GM19025 (cell line): Measurements from ENCODE around the gene PPM1N.

Experiments
- ATAC-seq: cut with Tn5 transposase; IDR thresholded peaks from one replicate; pipeline ENCODE4 v1.9.1; 2021; ENCODE audit warnings: mild to moderate bottlenecking, low read depth, moderate library complexity; ENCODE audit not compliant: unreplicated experiment

The PPM1N gene

DNA sequence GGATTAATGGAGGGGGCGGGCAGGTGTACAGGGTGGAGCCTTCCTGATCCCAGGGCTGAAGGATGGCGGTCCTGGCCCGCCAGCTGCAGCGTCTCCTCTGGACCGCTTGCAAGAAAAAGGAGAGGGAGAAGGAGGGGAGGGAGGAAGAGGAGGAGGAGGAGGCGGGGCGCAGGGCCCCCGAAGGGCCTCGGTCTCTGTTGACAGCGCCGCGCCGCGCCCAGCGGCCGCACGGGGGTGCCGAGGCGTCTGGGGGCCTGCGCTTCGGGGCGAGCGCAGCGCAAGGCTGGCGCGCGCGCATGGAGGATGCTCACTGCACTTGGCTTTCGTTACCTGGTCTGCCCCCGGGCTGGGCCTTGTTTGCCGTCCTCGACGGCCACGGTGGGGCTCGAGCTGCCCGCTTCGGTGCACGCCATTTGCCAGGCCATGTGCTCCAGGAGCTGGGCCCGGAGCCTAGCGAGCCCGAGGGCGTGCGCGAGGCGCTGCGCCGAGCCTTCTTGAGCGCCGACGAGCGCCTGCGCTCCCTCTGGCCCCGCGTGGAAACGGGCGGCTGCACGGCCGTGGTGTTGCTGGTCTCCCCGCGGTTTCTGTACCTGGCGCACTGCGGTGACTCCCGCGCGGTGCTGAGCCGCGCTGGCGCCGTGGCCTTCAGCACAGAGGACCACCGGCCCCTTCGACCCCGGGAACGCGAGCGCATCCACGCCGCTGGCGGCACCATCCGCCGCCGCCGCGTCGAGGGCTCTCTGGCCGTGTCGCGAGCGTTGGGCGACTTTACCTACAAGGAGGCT lies at the start of gene PPM1N:
TSS of gene PPM1N (plus strand) at position 33 of the 785 bp plus-strand sequence. CDS start at position 63, 30 bp downstream.
- ATAC-seq = no peak

GRCh38 chr19:45448887-45449299 lies 49.4 kb upstream of the PPM1N start:
- no peak for ATAC-seq

DNA sequence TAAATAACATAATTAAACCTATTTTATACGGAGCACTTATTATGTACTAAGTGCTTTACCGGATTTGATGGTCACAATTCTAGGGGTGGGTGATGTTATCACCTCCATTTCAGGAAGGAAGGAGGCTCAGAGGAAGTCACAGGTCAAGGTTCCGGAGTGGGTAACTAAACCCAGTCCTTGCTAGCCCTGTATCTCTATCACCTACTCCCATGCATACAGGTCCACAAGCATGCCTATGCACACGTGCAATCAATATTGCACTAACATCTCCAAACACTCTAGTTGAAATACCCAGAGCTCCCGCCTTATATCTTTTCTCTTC lies 48.3 kb upstream of the PPM1N start:
- ATAC-seq = no peak

DNA sequence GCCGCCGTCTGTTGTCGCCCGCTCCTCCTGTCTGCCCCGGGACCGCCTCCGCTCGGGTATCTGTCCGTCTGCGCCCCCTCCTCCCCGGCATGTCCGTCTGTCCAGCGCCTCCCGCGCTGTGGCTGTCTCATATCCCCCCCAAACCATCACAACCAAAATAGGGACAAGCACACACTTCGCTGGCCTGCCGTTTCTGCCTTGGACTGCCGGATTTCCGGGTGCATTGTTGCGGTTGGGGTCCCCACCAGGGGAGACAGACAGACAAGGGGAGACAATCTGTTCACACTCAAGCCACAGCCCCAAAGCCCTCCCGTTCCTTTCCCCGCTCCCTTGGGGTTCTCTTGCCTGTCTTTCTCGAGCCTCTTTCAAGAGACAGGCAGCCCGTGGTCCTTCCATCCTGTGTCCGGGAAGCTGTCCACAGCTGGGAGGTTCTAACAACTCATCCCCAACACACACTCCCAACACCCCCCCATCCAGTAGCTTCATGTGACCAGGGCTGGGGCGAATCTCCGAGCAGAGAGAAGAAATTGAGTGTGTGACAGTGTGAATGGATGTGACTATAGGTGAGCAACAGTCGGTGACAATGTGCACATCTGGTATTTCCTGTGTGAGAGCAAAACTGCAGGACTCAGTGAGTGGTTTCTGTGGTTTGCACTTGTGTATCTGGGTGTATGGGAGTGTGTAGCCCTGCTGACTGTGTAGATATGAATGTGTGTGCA lies 47.0 kb upstream of the PPM1N start:
- ATAC-seq = peak; percentile 6

- ATAC-seq = no peak
Measured at GRCh38 chr19:45451850-45452387, 46.3 kb upstream of the PPM1N start.

DNA sequence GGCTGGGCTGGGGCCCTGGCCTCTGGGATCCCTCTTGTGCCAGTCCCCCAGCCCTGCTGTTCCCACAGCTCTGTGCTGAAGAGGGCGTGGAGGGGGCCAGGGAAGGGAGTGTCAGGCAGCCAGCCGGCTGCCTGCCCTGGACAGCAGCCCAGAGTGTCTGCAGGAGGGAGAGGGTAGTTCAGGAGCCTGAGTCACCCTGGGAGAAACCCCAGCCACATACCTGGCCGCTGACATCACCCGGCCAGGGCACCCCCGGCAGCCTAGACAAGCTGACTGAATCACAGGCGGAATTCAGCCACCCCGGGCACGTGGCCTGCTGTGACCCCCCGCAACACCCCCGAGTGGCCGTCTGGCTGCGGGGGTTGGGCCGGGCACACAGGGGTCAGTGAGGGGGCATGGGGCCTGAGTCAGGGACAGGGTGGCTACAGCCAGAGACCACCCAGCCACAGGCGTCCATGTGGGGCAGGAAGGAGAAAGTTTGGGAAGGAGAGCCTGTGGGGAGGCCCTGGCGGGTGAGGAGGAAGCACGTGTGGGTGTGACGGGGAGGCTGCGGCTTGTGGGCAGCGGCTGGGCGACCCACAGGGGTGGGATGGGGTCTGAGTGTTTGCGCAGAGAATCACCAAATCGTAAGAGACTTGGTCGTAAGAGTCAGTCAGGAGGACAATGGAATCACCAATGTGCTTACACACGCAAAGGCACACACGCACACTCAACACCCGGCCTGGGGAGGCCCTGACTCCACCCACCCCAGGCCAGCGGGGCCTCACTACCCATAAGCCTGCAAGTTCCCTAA lies 42.3 kb upstream of the PPM1N start:
- ATAC-seq = no peak

DNA sequence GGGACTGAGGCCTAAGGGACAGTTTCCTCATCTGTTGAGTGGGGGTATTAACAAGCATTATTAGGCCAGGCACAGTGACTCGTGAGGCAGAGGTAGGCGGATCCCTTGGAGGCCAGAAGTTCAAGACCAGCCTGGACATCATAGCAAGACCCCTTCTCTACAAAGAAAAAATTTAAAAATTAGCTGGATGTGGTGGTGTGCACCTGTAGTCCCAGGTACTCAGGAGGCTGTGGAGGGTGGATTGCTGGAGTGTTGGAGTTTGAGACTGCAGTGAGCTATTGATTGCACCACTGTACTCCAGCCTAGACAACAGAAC lies 41.8 kb upstream of the PPM1N start:
- no peak for ATAC-seq

- ATAC-seq = no peak
Measured at GRCh38 chr19:45457776-45458175, 40.5 kb upstream of the PPM1N start.

DNA sequence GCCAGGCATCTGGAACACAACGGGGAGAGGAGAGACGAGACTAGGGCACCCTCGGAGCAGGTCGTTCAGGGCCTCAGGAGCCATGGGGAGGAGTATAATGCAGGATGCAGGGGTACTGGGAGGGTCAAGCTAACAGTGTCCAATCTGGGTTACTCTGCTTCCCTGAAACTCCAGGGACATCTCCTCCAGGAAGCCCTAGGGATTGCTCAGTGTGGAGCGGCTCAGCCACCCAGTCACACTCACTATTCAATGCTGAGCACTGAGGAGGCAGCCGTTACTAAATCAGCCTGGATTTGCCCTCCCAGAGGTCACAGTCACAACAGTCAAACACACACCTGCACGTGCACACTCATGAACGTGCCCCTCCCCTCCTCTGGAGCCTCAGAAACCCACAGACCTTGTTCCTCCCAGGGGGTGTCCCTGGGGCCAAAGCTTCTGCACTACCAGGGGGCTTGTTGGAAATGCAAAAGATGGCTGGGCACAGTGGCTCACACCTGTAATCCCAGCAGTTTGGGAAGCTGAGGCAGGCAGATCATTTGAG lies 37.4 kb upstream of the PPM1N start:
- ATAC-seq = no peak

DNA sequence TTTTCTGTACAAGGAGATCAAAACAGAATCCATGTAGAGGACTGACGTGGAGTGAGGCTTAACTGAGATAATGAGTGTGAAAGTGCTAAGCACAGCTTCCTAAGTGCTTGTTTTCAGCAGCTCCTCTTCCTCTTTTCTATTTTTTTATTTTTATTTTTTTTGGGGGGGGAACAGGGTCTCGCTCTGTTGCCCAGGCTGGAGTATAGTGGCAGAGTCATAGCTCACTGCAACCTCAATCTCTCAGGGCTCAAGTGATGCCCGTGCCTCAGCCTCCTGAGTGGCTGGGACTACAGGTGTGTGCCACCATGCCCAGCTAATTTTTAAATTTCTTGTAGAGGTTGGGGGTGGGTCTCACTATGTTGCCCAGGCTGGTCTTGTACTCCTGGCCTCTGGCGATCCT lies 36.1 kb upstream of the PPM1N start:
- no peak for ATAC-seq

DNA sequence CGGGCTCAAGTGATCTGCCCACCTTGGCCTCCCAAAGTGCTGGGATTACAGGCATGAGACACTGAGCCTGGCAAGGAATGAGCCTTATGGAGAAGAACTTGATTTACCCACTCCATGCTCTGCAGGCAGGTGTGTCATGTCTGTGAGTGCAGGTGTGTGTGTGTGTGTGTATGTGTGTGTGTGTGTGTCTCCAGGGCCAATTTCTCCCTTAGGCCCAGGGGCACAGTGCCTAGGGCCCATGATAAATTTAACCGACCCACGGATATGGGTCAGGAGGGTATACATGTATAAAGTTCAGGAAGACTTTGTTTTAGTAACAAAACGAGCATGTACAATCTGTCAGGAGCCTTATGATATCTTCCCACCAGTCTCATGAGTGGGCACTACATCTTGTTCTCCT lies 35.0 kb upstream of the PPM1N start:
- no peak for ATAC-seq

- ATAC-seq = no peak
Measured at GRCh38 chr19:45464274-45464673, 34.0 kb upstream of the PPM1N start.

GRCh38 chr19:45464852-45465441 lies 33.3 kb upstream of the PPM1N start:
- no peak for ATAC-seq

DNA sequence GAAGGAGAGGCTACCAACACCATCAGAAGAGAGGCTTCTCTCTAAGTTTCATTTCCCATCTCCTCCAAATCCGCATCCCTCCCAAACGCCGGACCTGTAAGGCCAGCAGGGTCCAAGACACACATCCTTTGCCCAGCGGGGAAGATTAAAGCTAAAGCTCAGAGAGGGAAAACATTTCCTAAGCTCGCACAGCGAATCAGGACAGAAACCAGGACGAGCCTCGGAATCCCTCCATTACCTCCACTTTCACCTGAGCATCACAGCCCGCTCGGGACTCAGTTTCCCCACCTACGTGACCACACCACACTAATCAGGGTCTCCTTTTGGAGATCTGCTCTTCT lies 31.2 kb upstream of the PPM1N start:
- ATAC-seq = no peak

DNA sequence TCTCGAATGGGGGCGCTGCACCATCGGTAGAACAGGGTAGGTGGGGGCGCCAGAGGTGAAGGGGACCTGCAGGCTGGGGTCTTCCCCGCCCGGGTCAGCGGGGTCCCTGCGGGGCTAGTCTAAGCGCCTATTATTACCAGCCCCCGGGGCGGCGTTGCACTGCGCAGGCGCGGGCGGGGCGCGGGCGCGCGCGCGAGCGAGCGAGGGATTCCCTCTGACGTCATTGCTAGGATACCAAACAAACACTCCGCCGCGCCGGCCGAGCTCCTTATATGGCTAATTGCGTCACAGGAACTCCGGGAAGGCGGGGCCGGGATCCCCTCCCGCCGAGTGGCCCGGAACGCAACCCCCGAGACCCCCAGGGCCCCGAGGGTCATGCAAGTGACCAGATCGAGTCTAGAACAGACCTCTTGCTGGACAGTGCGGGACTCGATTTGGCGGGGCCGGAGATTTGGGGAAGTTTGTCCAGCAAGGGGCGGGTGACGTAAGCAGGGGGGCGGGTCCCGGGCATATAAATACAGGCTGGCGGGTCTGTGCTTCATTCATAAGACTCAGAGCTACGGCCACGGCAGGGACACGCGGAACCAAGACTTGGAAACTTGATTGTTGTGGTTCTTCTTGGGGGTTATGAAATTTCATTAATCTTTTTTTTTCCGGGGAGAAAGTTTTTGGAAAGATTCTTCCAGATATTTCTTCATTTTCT lies 30.6 kb upstream of the PPM1N start, which contains the start of gene FOSB:
TSS of gene FOSB (plus strand) at position 541 of the 703 bp plus-strand sequence. CDS start 591 bp downstream, outside the sequence.
- ATAC-seq = peak; percentile 28

DNA sequence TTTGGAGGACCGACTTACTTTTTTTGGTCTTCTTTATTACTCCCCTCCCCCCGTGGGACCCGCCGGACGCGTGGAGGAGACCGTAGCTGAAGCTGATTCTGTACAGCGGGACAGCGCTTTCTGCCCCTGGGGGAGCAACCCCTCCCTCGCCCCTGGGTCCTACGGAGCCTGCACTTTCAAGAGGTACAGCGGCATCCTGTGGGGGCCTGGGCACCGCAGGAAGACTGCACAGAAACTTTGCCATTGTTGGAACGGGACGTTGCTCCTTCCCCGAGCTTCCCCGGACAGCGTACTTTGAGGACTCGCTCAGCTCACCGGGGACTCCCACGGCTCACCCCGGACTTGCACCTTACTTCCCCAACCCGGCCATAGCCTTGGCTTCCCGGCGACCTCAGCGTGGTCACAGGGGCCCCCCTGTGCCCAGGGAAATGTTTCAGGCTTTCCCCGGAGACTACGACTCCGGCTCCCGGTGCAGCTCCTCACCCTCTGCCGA lies 30.0 kb upstream of the PPM1N start:
- no peak for ATAC-seq

DNA sequence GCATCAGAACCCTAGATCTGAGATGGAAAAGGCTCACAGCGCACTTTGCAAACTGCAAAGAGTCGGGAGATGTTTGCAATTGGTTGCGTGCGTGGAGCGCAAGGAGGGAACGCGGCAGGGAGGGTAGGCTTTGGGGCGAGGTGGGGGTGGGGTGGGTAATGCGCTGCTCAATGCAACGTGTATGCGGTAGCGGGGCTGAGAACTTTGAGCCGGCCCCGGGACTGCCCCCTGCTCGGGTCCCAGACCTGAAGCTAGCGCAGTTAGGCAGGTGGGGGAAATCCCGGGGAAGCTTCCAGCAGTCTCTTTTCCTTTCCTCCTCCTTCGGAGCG lies 29.5 kb upstream of the PPM1N start:
- peak; percentile 17 for ATAC-seq

DNA sequence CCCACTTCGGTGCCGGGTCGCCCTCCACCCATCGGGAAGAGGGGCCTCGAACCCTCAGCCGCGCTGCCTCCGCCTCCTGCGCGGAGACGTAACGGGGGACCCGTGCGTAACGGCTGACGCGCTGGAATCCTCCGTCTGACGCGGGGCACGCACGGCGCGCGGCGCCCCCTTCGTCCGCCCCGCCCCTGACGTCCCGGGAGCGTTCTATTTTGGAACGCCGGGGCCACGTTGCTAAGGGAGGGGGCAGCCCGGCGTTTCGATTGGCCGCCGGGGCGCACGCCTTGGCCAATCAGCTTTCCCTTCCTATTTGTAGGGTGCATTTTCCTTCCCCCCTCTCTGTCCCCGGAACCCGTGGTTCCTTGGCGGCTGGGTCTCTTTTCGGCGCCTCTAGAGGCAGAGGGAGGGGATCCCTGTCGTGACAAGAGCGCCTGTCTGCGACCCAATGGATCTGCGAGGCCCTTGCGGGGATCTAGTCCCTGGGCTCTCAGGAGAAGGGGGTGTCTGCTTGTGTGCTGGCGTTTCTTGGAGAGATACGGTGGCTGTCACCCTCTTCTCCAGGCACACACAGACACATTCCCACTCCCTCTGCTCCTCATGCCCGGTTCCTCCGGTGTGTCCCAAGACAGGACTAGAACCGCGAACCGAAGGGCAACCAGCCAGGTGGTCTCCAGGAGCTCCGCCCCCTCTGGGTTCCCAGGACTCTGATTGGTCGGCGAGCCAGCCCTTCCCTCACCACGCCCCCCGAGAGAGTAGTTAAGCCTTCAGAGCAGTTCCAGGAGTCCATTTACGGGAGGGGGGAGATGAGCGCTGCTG lies 28.9 kb upstream of the PPM1N start:
- ATAC-seq = peak; percentile 65
